ENCODE results near the gene ALDH3A1.

ALDH3A1 gene

GRCh38 chr17:19740933-19741332, 7.2 kb downstream of the ALDH3A1 start:
- no peak for DNase-seq

GRCh38 chr17:19739241-19740201, 8.6 kb downstream of the ALDH3A1 start:
- DNase-seq = no peak

- no peak for DNase-seq
Measured at GRCh38 chr17:19738757-19739156, 9.3 kb downstream of the ALDH3A1 start.

GRCh38 chr17:19738073-19738449, 10.0 kb downstream of the ALDH3A1 start:
- DNase-seq = no peak

GRCh38 chr17:19737305-19738072, 10.6 kb downstream of the ALDH3A1 start:
- no peak for DNase-seq

- no peak for DNase-seq
Measured at GRCh38 chr17:19736071-19736470, 12.0 kb downstream of the ALDH3A1 start.

GRCh38 chr17:19733953-19734526, 14.1 kb downstream of the ALDH3A1 start:
- DNase-seq = peak; percentile 79

- DNase-seq = no peak
Measured at GRCh38 chr17:19731626-19732025, 16.5 kb downstream of the ALDH3A1 start.

GRCh38 chr17:19730843-19731242, 17.3 kb downstream of the ALDH3A1 start:
- no peak for DNase-seq

GRCh38 chr17:19729900-19730299, 18.2 kb downstream of the ALDH3A1 start:
- DNase-seq = no peak

- DNase-seq = peak; percentile 95
Measured at GRCh38 chr17:19728084-19728495, 20.0 kb downstream of the ALDH3A1 start.

GRCh38 chr17:19727501-19728078, 20.5 kb downstream of the ALDH3A1 start:
- peak; percentile 71 for DNase-seq

- DNase-seq = peak; percentile 60
Measured at GRCh38 chr17:19726631-19727376, 21.3 kb downstream of the ALDH3A1 start.

- peak; percentile 49 for DNase-seq
Measured at GRCh38 chr17:19725486-19725885, 22.6 kb downstream of the ALDH3A1 start.

- peak; percentile 93 for DNase-seq
Measured at GRCh38 chr17:19724501-19725420, 23.3 kb downstream of the ALDH3A1 start.

- DNase-seq = peak; percentile 46
Measured at GRCh38 chr17:19723964-19724363, 24.1 kb downstream of the ALDH3A1 start.

GRCh38 chr17:19720631-19721426, 27.3 kb downstream of the ALDH3A1 start:
- DNase-seq = peak; percentile 84

GRCh38 chr17:19720210-19720475, 28.0 kb downstream of the ALDH3A1 start:
- DNase-seq = no peak

GRCh38 chr17:19719355-19720209, 28.5 kb downstream of the ALDH3A1 start:
- peak; percentile 26 for DNase-seq

Measured in DMS53 (cell line).